Peyer's patch (tissue), 4 donors: Measurements from ENCODE around the gene NKD1. TPM values are rescaled to one million over a fixed set of nuclear protein-coding genes. Genes with fewer than 3 reads are reported as not detected.
"Not testable (repeated sequence)": the region's sequence is repeated elsewhere in the genome, so short reads cannot be mapped to it uniquely, and the experiment has no call there.

Source experiments
- DNase-seq, 3 donors: peaks; one replicate each; pipeline ENCODE4 v3.0.0-alpha.2; 2017 to 2019
- H3K27ac ChIP-seq, 4 donors: fragments of 200-600 bp; sonication (generic); one replicate each; pipeline ENCODE4 v1.5.1; 2016 to 2019
- H3K27me3 ChIP-seq, 2 donors: fragments of 200-600 bp; sonication (generic); one replicate each; pipeline ENCODE4 v1.5.1; 2019
- H3K36me3 ChIP-seq, 3 donors: fragments of 200-600 bp; sonication (generic); one replicate each; pipeline ENCODE4 v1.5.1; 2016 to 2019
- H3K4me1 ChIP-seq, 4 donors: fragments of 200-600 bp; sonication (generic); one replicate each; pipeline ENCODE4 v1.5.1; 2016 to 2019
- H3K4me3 ChIP-seq, 4 donors: fragments of 200-600 bp; sonication (generic); 1 replicate in 3 of 4; 2 replicates in 1 of 4; pipeline ENCODE4 v1.5.1; 2016 to 2019; ENCODE audit warnings: mild to moderate bottlenecking in 1 of 4
- H3K9me3 ChIP-seq, 4 donors: fragments of 200-600 bp; sonication (generic); one replicate each; pipeline ENCODE4 v1.5.1; 2016 to 2019; ENCODE audit warnings: mild to moderate bottlenecking in 1 of 4
- POLR2A ChIP-seq, 2 donors: fragments of 450-650 bp; IDR thresholded peaks; one replicate each; pipeline ENCODE4 v1.5.1; 2017; ENCODE audit warnings: antibody characterized with exemption in 2 of 2, mild to moderate bottlenecking in 2 of 2, moderate library complexity in 2 of 2
- total RNA-seq, 4 donors: library from RNA; depleted of rRNA; stranded (reverse); fragments of >200 nt; gene quantifications; one replicate each; pipeline ENCODE4 v1.1.0, GENCODE V29; 2016
- TF ChIP-seq, protein P1 (sequence below), 6 experiments: fragments of 450-650 bp in 4 of 6; fragments of 200-600 bp in 2 of 6; sonication (generic) in 1 of 6; IDR thresholded peaks; one replicate each; pipeline ENCODE4 v1.5.1; 2017 to 2019; ENCODE audit warnings: antibody characterized with exemption in 6 of 6, mild to moderate bottlenecking in 3 of 6, moderate library complexity in 1 of 6

Gene NKD1
- total RNA-seq, 4 donors from 2014 or later = 1.7 to 4.0 (median 3.4) TPM

DNA sequence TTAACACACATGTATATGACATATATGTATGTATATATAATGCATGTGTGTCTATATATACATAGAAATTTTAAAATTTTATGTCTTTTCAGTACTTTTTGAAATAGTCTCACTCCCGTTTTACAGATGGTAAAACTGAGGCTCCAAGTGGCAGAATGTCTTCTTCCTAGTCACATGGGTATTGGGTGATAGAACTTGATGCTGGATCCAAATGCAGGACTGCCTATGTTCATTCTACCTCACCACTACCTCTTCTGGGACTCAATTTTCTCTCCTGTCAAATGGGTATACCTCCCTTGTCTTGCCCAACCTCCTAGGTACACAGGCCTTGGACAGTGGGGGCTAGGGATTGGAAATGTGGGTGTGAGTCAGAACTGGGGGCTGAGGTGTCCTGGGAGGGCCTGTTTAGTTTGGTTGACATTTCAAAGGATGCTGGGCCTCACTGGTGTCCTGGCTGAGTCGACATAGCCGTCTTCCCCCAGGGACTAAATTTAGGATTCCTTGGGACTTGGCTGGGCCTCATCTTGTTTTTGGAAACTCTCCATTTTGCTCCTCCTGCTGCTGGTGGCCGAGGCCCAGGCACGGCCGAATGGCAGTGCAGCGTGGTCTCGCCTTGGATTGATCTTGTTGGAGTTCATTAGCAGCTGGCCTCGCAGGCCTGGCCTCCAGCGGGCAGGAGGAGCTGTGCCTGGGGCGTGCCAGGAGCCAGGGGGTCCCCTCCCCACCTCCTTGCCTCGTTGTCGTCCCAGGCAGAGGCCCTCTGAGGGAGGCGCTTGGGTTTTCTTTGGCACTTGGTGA, 25.9 kb downstream of the NKD1 start:
- no peak for TF ChIP-seq POLR2A (IDR thresholded peaks at IDR 0.05)
- TF ChIP-seq, protein P1, sequence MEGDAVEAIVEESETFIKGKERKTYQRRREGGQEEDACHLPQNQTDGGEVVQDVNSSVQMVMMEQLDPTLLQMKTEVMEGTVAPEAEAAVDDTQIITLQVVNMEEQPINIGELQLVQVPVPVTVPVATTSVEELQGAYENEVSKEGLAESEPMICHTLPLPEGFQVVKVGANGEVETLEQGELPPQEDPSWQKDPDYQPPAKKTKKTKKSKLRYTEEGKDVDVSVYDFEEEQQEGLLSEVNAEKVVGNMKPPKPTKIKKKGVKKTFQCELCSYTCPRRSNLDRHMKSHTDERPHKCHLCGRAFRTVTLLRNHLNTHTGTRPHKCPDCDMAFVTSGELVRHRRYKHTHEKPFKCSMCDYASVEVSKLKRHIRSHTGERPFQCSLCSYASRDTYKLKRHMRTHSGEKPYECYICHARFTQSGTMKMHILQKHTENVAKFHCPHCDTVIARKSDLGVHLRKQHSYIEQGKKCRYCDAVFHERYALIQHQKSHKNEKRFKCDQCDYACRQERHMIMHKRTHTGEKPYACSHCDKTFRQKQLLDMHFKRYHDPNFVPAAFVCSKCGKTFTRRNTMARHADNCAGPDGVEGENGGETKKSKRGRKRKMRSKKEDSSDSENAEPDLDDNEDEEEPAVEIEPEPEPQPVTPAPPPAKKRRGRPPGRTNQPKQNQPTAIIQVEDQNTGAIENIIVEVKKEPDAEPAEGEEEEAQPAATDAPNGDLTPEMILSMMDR (IDR thresholded peaks at IDR 0.05) = no peak
- peak overlapping the region in 2 of 4 donors; percentile 22 to 67 for H3K27ac ChIP-seq

DNA sequence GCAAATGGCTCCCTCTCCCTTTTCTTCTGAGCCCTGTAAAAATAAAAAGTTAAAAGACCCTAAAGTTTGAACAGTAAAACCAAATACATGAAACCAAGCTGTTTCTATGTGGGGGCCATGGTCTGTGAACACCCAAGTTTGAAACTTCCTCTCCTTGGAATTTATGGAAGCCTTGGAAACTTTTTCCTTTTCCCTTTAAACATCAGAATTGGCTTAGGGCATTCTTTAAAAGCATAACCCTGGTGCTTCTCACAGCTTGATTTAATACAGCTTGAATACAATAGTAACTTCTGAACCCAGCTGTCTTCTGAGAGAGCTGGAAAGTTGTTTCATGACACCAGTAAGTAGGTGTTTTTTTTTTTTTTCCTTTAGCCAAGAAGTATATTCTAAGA, 26.5 kb downstream of the NKD1 start:
- no peaks in the 10 kb centered on the region for H3K9me3 ChIP-seq
- H3K27ac ChIP-seq = peak overlapping the region in 2 of 4 donors; percentile 22 to 67
- no peaks in the 10 kb centered on the region for H3K4me1 ChIP-seq
- TF ChIP-seq, protein P1 (IDR thresholded peaks at IDR 0.05) = no peak
- TF ChIP-seq POLR2A (IDR thresholded peaks at IDR 0.05) = no peak
- H3K36me3 ChIP-seq = no peaks in the 10 kb centered on the region
- DNase-seq = no peak
- no peaks in the 10 kb centered on the region for H3K27me3 ChIP-seq
- no peak overlapping the region for H3K4me3 ChIP-seq

More for the DNA sequence above, 25.9 kb downstream of the NKD1 start:
- Histone ChIP-seq H3K4me1 (no peaks in the 10 kb centered on the region), H3K36me3 (no peaks in the 10 kb centered on the region), H3K9me3 (no peaks in the 10 kb centered on the region), H3K27me3 (no peaks in the 10 kb centered on the region), H3K4me3 (no peak overlapping the region)
- no peak for DNase-seq

DNA sequence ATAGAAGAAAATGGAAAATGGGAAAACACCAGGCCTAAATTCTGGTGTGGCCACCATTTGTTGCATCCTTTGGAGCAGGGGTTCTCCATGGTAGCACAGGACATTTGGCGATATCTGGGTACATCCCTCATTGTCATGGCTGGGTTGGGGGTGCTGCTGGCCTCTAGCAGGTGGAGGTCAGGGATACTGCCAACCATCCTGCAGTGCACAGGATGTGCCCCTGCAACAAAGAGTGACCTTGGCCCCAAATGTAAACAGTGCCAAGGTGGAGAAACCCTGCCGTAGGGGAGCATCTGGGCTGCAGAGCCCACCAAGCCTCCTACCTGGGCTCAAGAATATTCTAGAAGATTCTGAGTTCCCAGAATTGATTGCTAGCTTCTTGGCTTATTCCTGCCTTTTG, 27.5 kb downstream of the NKD1 start:
- DNase-seq = no peak
- Histone ChIP-seq H3K4me3 (no peak overlapping the region), H3K36me3 (no peaks in the 10 kb centered on the region), H3K27ac (no peak overlapping the region), H3K9me3 (no peaks in the 10 kb centered on the region), H3K4me1 (no peaks in the 10 kb centered on the region), H3K27me3 (no peaks in the 10 kb centered on the region)
- TF ChIP-seq, protein P1 (IDR thresholded peaks at IDR 0.05) = no peak
- TF ChIP-seq POLR2A (IDR thresholded peaks at IDR 0.05) = no peak

DNA sequence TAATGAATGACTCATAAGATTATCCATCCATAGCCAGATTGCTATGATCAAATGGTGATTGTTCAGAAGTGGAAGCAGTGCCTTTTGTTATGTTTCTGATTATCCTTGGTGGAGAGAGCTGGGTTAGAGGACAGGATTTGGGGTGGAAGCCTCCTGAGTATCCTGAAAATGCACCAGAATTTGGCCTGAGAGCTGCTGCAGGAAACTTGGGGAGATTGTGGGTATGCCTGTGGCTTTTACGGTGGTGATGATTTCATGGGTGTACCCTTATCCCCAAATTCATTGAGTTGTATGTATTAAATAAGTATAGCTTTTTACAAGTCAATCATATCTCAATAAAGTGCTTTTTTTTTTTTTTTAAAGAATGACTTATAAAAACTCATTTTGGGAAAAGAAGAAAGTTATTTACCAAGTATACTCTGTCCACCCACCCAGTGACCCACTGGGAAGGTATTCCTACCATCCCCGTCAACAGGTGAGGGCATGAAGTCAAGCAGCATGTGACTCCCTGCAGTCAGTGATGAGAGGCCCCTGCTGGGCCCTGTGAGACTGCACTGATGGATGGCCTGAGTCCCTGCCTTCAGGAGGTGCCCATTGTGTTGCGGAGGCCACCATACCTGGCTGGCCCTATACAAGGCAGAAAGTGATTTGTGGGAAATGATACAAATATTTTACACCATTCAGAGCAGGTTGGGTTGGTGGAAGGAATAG, 28.4 kb downstream of the NKD1 start:
- no peak overlapping the region for H3K4me3 ChIP-seq
- TF ChIP-seq, protein P1 (IDR thresholded peaks at IDR 0.05) = no peak
- TF ChIP-seq POLR2A (IDR thresholded peaks at IDR 0.05) = no peak
- no peak overlapping the region for H3K27ac ChIP-seq
- no peaks in the 10 kb centered on the region for H3K9me3 ChIP-seq
- H3K36me3 ChIP-seq = no peaks in the 10 kb centered on the region
- DNase-seq = no peak
- no peaks in the 10 kb centered on the region for H3K4me1 ChIP-seq
- H3K27me3 ChIP-seq = no peaks in the 10 kb centered on the region

DNA sequence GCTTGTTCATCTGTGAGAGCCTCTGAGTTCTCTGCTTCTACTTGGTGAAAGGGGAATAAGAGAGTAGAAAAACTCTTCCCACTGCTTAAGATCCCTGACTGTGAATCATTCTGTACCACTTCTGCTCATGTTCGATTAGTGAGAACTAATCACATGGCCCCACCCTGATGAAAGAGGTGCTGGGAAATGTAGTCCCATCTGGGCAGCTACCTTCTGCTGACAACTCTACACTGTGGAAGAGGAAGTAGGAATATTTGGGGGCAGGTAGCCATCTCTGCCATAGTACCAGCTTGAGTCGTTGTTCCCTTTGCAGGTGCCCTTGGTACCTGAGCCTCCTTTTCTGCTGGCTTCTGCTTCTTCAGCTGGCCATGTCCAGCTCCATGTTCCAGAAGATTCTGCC, 29.9 kb downstream of the NKD1 start:
- no peak for DNase-seq
- H3K9me3 ChIP-seq = no peaks in the 10 kb centered on the region
- no peaks in the 10 kb centered on the region for H3K27me3 ChIP-seq
- H3K36me3 ChIP-seq = no peaks in the 10 kb centered on the region
- no peak overlapping the region for H3K4me3 ChIP-seq
- no peaks in the 10 kb centered on the region for H3K4me1 ChIP-seq
- no peak overlapping the region for H3K27ac ChIP-seq
- no peak for TF ChIP-seq POLR2A (IDR thresholded peaks at IDR 0.05)
- TF ChIP-seq, protein P1 (IDR thresholded peaks at IDR 0.05) = no peak

DNA sequence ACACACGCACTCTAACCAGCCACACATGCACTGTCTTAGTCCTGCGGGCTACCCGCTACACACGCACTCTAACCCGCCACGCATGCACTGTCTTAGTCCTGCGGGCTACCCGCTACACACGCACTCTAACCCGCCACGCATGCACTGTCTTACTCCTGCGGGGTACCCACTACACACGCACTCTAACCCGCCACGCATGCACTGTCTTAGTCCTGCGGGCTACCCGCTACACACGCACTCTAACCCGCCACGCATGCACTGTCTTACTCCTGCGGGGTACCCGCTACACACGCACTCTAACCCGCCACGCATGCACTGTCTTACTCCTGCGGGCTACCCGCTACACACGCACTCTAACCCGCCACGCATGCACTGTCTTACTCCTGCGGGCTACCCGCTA, 31.2 kb downstream of the NKD1 start:
- not testable (repeated sequence) for H3K9me3 ChIP-seq, H3K4me1 ChIP-seq, H3K36me3 ChIP-seq, H3K27ac ChIP-seq, H3K4me3 ChIP-seq, DNase-seq, H3K27me3 ChIP-seq
